Activated B cell treated with CpG ODN at 0.5 μM for 24 hours (primary cell): Measurements from ENCODE around the gene MRPL54. TPM values are rescaled to one million over a fixed set of nuclear protein-coding genes. Genes with fewer than 3 reads are reported as not detected.

ENCODE experiments used
- ATAC-seq: fragments of 200-7000 bp; cut with Tn5 transposase; one replicate; pipeline ENCODE4 v1.10.0; 2021; ENCODE audit warnings: low read depth, mild to moderate bottlenecking, moderate library complexity
- CTCF ChIA-PET: fragments of 350-600 bp; sonication (Branson Sonifier 250); formaldehyde crosslinking; loops from one replicate; lab custom pipeline; 2021; ENCODE audit warnings: antibody characterized with exemption; lab: Charles Lee
- POLR2A ChIA-PET: fragments of 350-600 bp; sonication (Branson Sonifier 250); formaldehyde crosslinking; loops from one replicate; lab custom pipeline; 2021; ENCODE audit warnings: antibody characterized with exemption; lab: Charles Lee
- DNase-seq: peaks from one replicate; pipeline ENCODE4 v3.0.0; 2022
- H3K27ac Mint-ChIP-seq: one replicate; pipeline ENCODE4 v1.8.0; 2020; ENCODE audit warnings: mixed read lengths
- H3K27me3 Mint-ChIP-seq: one replicate; pipeline ENCODE4 v1.8.0; 2021; ENCODE audit warnings: mixed read lengths
- H3K36me3 Mint-ChIP-seq: one replicate; pipeline ENCODE4 v1.8.0; 2021; ENCODE audit warnings: low read depth, mixed read lengths
- H3K4me1 Mint-ChIP-seq: one replicate; pipeline ENCODE4 v1.8.0; 2021; ENCODE audit warnings: mixed read lengths
- H3K4me3 Mint-ChIP-seq: one replicate; pipeline ENCODE4 v1.8.0; 2020; ENCODE audit warnings: mild to moderate bottlenecking, mixed read lengths
- H3K9me3 Mint-ChIP-seq: one replicate; pipeline ENCODE4 v1.8.0; 2020; ENCODE audit warnings: mixed read lengths
- intact Hi-C: fragments of 100-400 bp; cut with micrococcal nuclease; formaldehyde crosslinking; loops from one replicate; pipeline ENCODE4 v1.15.1; 2024
- total RNA-seq: library from RNA; stranded (reverse); gene quantifications from 2 replicates; pipeline ENCODE4 v1.2.3, GENCODE V29; 2022
- TF ChIP-seq, protein P1 (sequence below): fragments of 200-600 bp; IDR thresholded peaks from one replicate; pipeline ENCODE4 v1.8.0; 2022; ENCODE audit warnings: antibody characterized with exemption, mild to moderate bottlenecking

The MRPL54 gene
- total RNA-seq, 1 donor from 2014 or later: 81.2 TPM

DNA sequence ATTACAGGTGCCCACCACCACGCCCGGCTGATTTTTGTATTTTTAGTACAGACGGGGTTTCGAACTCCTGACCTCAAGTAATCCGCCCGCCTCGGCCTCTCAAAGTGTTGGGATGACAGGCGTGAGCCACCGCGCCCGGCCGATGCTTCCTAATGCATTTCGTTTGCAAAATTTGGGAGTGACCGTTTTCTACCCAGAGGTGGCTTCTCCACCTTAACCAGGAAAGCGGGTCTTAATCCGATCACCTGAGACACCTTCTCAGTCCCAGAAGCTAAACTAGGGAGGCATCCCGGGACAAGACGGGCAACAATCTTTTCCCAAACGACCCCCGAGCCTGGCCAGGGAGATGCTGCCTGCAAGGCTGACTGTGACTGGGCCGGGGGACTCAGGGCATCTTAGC is 38.5 kb downstream of the MRPL54 start:
- intact Hi-C loops: loop anchor here (1.0 kb wide), 1 partner anchor 9 kb away; no protein-coding TSS in a partner anchor
- no peak overlapping the region for H3K27ac Mint-ChIP-seq
- H3K4me3 Mint-ChIP-seq: peak overlapping the region; percentile 62
- H3K36me3 Mint-ChIP-seq: no peaks in the 10 kb centered on the region
- peaks cover 18% of the 10 kb centered on the region for H3K4me1 Mint-ChIP-seq
- H3K27me3 Mint-ChIP-seq: peaks cover 11% of the 10 kb centered on the region
- CTCF ChIA-PET: no interaction called here
- no peak for DNase-seq
- POLR2A ChIA-PET: no interaction called here
- TF ChIP-seq, protein P1, sequence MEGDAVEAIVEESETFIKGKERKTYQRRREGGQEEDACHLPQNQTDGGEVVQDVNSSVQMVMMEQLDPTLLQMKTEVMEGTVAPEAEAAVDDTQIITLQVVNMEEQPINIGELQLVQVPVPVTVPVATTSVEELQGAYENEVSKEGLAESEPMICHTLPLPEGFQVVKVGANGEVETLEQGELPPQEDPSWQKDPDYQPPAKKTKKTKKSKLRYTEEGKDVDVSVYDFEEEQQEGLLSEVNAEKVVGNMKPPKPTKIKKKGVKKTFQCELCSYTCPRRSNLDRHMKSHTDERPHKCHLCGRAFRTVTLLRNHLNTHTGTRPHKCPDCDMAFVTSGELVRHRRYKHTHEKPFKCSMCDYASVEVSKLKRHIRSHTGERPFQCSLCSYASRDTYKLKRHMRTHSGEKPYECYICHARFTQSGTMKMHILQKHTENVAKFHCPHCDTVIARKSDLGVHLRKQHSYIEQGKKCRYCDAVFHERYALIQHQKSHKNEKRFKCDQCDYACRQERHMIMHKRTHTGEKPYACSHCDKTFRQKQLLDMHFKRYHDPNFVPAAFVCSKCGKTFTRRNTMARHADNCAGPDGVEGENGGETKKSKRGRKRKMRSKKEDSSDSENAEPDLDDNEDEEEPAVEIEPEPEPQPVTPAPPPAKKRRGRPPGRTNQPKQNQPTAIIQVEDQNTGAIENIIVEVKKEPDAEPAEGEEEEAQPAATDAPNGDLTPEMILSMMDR: no peak
- no peak for ATAC-seq
- H3K9me3 Mint-ChIP-seq: peaks cover 6% of the 10 kb centered on the region

DNA sequence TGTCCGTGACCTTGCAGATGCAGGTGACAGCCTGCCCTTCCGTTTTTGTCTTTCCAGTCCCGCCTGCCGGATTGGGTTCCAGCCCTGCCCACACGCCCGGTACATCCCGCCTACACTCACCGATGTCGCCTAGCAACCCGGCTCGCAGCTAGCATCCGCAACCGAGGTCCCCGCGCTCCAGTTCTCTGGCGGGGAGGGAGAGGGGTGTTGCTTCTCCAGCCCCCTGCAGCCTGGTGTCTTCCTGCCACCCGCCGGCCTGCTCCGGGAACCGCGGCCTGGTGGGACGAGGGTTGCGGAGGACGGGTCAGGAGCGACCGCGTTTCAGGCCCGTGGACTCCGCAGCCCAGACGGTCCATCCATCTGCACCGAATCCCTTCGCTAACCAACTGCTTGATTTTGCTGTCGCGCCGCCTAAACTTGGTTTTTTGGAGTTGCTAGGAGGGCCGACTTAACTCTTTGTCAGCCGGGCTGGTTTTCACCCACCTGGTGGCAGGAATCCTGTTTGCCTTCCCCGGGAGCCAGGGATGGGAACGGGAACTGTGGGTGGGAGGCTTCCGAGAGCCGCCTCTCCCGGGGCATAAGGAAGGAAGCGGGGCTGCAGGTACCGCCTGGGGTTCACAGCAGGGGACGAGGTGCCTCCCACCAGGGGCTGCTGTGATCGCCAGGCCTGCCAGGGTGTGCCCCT is 39.1 kb downstream of the MRPL54 start:
- CTCF ChIA-PET: no interaction called here
- peaks cover 4% of the 10 kb centered on the region for H3K9me3 Mint-ChIP-seq

DNA sequence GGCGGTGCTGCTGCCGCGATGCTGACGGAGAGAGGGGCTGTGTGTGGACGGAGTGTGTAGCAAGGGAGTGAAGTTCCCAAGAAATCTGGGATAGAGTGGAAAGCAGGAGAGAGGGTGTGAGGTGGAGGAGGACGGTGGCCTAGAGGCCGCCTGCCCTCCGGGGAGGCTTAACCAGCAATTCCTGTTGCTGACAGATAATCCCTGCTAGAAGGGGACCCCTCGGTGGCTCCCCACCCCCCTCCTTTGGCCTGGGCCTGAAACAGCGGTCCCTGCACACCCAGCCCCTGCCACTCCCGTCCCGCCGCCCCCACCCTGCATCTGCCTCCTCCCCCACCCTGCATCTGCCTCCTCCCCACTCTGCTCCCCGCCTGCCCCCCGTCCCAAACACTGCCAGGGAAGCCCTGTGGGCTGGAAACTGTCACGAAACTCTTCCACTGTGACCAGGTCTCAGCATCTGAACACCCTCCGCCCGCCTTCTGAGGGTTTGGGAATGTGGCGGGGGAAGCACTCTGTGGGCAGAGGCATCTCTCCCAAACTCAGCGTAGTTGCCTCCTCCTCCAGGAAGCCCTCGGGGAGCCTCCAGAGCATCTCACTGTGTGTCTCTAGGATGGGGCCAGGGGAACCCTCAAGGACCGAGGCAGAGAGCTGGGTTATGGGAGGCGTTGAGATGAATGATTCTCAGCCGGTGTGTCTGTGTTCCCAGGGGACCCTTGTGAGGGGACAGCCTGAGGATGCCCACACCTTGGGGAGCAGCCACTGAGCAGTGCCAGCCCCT is 40.8 kb downstream of the MRPL54 start:
- no peak for DNase-seq
- intact Hi-C loops: no loop called here
- H3K27ac Mint-ChIP-seq: peak overlapping the region; percentile 46
- POLR2A ChIA-PET: no interaction called here
- no peaks in the 10 kb centered on the region for H3K36me3 Mint-ChIP-seq
- H3K9me3 Mint-ChIP-seq: peaks cover 4% of the 10 kb centered on the region
- H3K4me1 Mint-ChIP-seq: peaks cover 27% of the 10 kb centered on the region
- CTCF ChIA-PET: no interaction called here
- peaks cover 11% of the 10 kb centered on the region for H3K27me3 Mint-ChIP-seq
- ATAC-seq: no peak
- TF ChIP-seq, protein P1: no peak
- H3K4me3 Mint-ChIP-seq: no peak overlapping the region

More for the DNA sequence above, 39.1 kb downstream of the MRPL54 start:
- TF ChIP-seq, protein P1: no peak
- POLR2A ChIA-PET: no interaction called here
- DNase-seq (peak; percentile 40), ATAC-seq (peak; percentile 68)
- Mint-ChIP-seq H3K4me3 (peak overlapping the region; percentile 62), H3K27ac (no peak overlapping the region), H3K36me3 (no peaks in the 10 kb centered on the region), H3K4me1 (peaks cover 18% of the 10 kb centered on the region), H3K27me3 (peaks cover 11% of the 10 kb centered on the region)
- intact Hi-C loops: loop anchor here (1.0 kb wide), 1 partner anchor 9 kb away; no protein-coding TSS in a partner anchor

DNA sequence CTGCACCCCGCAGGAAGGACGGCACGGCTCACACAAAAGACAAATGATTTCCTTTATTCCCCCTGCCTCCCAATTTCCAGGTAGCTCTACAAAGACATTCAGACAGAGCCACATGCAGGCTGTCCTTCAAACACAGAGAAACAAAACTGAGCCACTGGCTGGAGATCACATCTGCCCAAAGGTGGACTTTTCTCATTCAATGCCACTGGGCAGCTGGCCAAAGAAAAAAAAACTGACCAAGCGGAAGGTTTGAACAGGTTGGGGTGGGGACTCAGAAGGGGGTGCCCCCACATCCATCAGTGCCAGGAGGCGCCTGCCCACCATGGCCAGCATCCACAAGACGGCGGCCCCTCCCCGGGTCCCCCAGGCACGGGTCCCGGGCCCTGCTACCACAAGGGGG is 41.5 kb downstream of the MRPL54 start:
- Mint-ChIP-seq H3K36me3 (no peaks in the 10 kb centered on the region), H3K27me3 (peaks cover 9% of the 10 kb centered on the region), H3K27ac (no peak overlapping the region), H3K9me3 (peaks cover 4% of the 10 kb centered on the region), H3K4me3 (no peak overlapping the region), H3K4me1 (peaks cover 27% of the 10 kb centered on the region)
- no peak for DNase-seq
- ChIA-PET CTCF (no interaction called here), POLR2A (no interaction called here)
- intact Hi-C loops: no loop called here
- TF ChIP-seq, protein P1: no peak
- no peak for ATAC-seq

DNA sequence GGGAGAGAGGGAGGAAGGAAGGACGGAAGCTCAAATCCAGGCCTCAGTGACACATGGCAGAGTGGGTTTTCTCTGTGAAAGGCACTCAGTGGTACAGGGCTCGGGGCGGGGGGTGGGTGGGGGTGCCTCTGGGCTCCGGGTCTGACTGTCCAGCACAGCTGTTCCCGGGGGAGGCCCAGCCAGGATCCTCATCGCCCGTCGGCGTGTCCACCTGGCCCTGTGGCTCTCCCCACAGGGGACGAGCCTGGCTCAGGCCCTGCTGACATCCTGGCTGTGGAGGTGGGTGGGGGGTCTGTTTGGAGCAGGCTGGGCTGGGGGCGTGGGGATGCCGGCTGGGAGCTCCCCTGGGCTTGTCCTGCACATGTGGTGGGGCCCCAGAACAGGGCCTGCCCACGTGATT is 41.9 kb downstream of the MRPL54 start:
- peaks cover 4% of the 10 kb centered on the region for H3K9me3 Mint-ChIP-seq
- peaks cover 31% of the 10 kb centered on the region for H3K4me1 Mint-ChIP-seq
- intact Hi-C loops: no loop called here
- ATAC-seq (no peak), DNase-seq (no peak)
- H3K36me3 Mint-ChIP-seq: no peaks in the 10 kb centered on the region
- no peak overlapping the region for H3K27ac Mint-ChIP-seq
- CTCF ChIA-PET: no interaction called here
- TF ChIP-seq, protein P1: no peak
- POLR2A ChIA-PET: no interaction called here
- no peak overlapping the region for H3K4me3 Mint-ChIP-seq
- peaks cover 6% of the 10 kb centered on the region for H3K27me3 Mint-ChIP-seq
